PC-9 (cell line): ENCODE results near the gene PSMC5.

Experiments
- EZH2 ChIP-seq: fragments of 200-600 bp; sonication (generic); IDR thresholded peaks from 2 replicates; pipeline ENCODE4 v1.8.0; 2017; ENCODE audit warnings: antibody characterized with exemption, low read depth
- TF ChIP-seq, protein P1 (sequence below): fragments of 200-600 bp; sonication (generic); conservative IDR thresholded peaks from 2 replicates; pipeline ENCODE4 v1.6.1; 2017; ENCODE audit warnings: mixed run types, antibody characterized with exemption, mild to moderate bottlenecking, moderate library complexity

- TF ChIP-seq, protein P1, sequence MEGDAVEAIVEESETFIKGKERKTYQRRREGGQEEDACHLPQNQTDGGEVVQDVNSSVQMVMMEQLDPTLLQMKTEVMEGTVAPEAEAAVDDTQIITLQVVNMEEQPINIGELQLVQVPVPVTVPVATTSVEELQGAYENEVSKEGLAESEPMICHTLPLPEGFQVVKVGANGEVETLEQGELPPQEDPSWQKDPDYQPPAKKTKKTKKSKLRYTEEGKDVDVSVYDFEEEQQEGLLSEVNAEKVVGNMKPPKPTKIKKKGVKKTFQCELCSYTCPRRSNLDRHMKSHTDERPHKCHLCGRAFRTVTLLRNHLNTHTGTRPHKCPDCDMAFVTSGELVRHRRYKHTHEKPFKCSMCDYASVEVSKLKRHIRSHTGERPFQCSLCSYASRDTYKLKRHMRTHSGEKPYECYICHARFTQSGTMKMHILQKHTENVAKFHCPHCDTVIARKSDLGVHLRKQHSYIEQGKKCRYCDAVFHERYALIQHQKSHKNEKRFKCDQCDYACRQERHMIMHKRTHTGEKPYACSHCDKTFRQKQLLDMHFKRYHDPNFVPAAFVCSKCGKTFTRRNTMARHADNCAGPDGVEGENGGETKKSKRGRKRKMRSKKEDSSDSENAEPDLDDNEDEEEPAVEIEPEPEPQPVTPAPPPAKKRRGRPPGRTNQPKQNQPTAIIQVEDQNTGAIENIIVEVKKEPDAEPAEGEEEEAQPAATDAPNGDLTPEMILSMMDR = no peak
- TF ChIP-seq EZH2 = no peak
Observed at GRCh38 chr17:63859257-63859656, 32.0 kb downstream of the PSMC5 start.
